Activated naive CD8-positive, alpha-beta T cell treated with anti-CD3 and anti-CD28 coated beads for 36 hours (primary cell): ENCODE data around the gene BRPF1. TPM values are rescaled to one million over a fixed set of nuclear protein-coding genes. Genes with fewer than 3 reads are reported as not detected.

Experiments used
- DNase-seq: peaks from one replicate; pipeline ENCODE4 v3.0.0; 2021
- H3K27ac Mint-ChIP-seq: one replicate; pipeline ENCODE4 v1.8.0; 2022; ENCODE audit warnings: mild to moderate bottlenecking, moderate library complexity, mixed read lengths
- H3K27me3 Mint-ChIP-seq: one replicate; pipeline ENCODE4 v1.8.0; 2022; ENCODE audit warnings: mild to moderate bottlenecking, mixed read lengths
- H3K36me3 Mint-ChIP-seq: one replicate; pipeline ENCODE4 v1.8.0; 2021; ENCODE audit warnings: mild to moderate bottlenecking, mixed read lengths
- H3K4me1 Mint-ChIP-seq: one replicate; pipeline ENCODE4 v1.8.0; 2021; ENCODE audit warnings: mixed read lengths
- H3K4me3 Mint-ChIP-seq: one replicate; pipeline ENCODE4 v1.8.0; 2022; ENCODE audit warnings: mild to moderate bottlenecking, moderate library complexity, mixed read lengths
- H3K9me3 Mint-ChIP-seq: one replicate; pipeline ENCODE4 v1.8.0; 2022; ENCODE audit warnings: mixed read lengths
- total RNA-seq, 2 experiments: library from RNA; stranded (reverse); gene quantifications; one replicate each; pipeline ENCODE4 v1.2.3, GENCODE V29; 2021

The BRPF1 gene
- total RNA-seq, 2 experiments from 2014 or later: 39.4 to 40.1 TPM

- Mint-ChIP-seq H3K36me3 (peaks cover 4% of the 10 kb centered on the region), H3K4me1 (no peaks in the 10 kb centered on the region), H3K27ac (no peak overlapping the region), H3K9me3 (no peaks in the 10 kb centered on the region), H3K4me3 (no peak overlapping the region), H3K27me3 (no peaks in the 10 kb centered on the region)
- DNase-seq: no peak
These were observed 36.2 kb upstream of the BRPF1 start for GRCh38 chr3:9695345-9695744.

GRCh38 chr3:9695746-9696145 is 35.8 kb upstream of the BRPF1 start:
- Mint-ChIP-seq H3K4me1 (no peaks in the 10 kb centered on the region), H3K4me3 (no peak overlapping the region), H3K9me3 (no peaks in the 10 kb centered on the region), H3K36me3 (peaks cover 4% of the 10 kb centered on the region), H3K27me3 (no peaks in the 10 kb centered on the region), H3K27ac (no peak overlapping the region)
- DNase-seq: no peak

- Mint-ChIP-seq H3K27me3 (no peaks in the 10 kb centered on the region), H3K4me3 (no peak overlapping the region), H3K27ac (no peak overlapping the region), H3K36me3 (peaks cover 11% of the 10 kb centered on the region), H3K4me1 (no peaks in the 10 kb centered on the region), H3K9me3 (no peaks in the 10 kb centered on the region)
- DNase-seq: no peak
These were observed 34.9 kb upstream of the BRPF1 start for GRCh38 chr3:9696480-9697220.

GRCh38 chr3:9697892-9698291 is 33.6 kb upstream of the BRPF1 start:
- Mint-ChIP-seq H3K9me3 (no peaks in the 10 kb centered on the region), H3K4me1 (no peaks in the 10 kb centered on the region), H3K36me3 (peaks cover 20% of the 10 kb centered on the region), H3K27ac (no peak overlapping the region), H3K27me3 (peaks cover 1% of the 10 kb centered on the region), H3K4me3 (no peak overlapping the region)
- DNase-seq: no peak

- peaks cover 5% of the 10 kb centered on the region for H3K27me3 Mint-ChIP-seq
- H3K4me1 Mint-ChIP-seq: no peaks in the 10 kb centered on the region
- no peak overlapping the region for H3K4me3 Mint-ChIP-seq
- H3K27ac Mint-ChIP-seq: no peak overlapping the region
- peaks cover 23% of the 10 kb centered on the region for H3K36me3 Mint-ChIP-seq
- H3K9me3 Mint-ChIP-seq: no peaks in the 10 kb centered on the region
- no peak for DNase-seq
These were observed 33.2 kb upstream of the BRPF1 start for GRCh38 chr3:9698293-9698692.

- H3K27ac Mint-ChIP-seq: no peak overlapping the region
- peaks cover 2% of the 10 kb centered on the region for H3K4me1 Mint-ChIP-seq
- no peaks in the 10 kb centered on the region for H3K9me3 Mint-ChIP-seq
- H3K27me3 Mint-ChIP-seq: peaks cover 23% of the 10 kb centered on the region
- DNase-seq: no peak
- H3K4me3 Mint-ChIP-seq: no peak overlapping the region
- H3K36me3 Mint-ChIP-seq: peaks cover 19% of the 10 kb centered on the region
These were observed 31.0 kb upstream of the BRPF1 start for GRCh38 chr3:9700536-9700935.

GRCh38 chr3:9701006-9701405 is 30.5 kb upstream of the BRPF1 start:
- H3K4me1 Mint-ChIP-seq: peaks cover 2% of the 10 kb centered on the region
- no peaks in the 10 kb centered on the region for H3K9me3 Mint-ChIP-seq
- peaks cover 27% of the 10 kb centered on the region for H3K27me3 Mint-ChIP-seq
- peaks cover 19% of the 10 kb centered on the region for H3K36me3 Mint-ChIP-seq
- H3K4me3 Mint-ChIP-seq: no peak overlapping the region
- H3K27ac Mint-ChIP-seq: no peak overlapping the region
- DNase-seq: no peak

GRCh38 chr3:9701711-9702110 is 29.8 kb upstream of the BRPF1 start:
- H3K27me3 Mint-ChIP-seq: peaks cover 31% of the 10 kb centered on the region
- peaks cover 2% of the 10 kb centered on the region for H3K4me1 Mint-ChIP-seq
- no peaks in the 10 kb centered on the region for H3K9me3 Mint-ChIP-seq
- H3K27ac Mint-ChIP-seq: no peak overlapping the region
- H3K4me3 Mint-ChIP-seq: no peak overlapping the region
- peaks cover 19% of the 10 kb centered on the region for H3K36me3 Mint-ChIP-seq
- no peak for DNase-seq

- Mint-ChIP-seq H3K36me3 (peaks cover 19% of the 10 kb centered on the region), H3K9me3 (no peaks in the 10 kb centered on the region), H3K27me3 (peaks cover 31% of the 10 kb centered on the region), H3K4me3 (no peak overlapping the region), H3K27ac (no peak overlapping the region), H3K4me1 (peaks cover 2% of the 10 kb centered on the region)
- DNase-seq: no peak
These were observed 28.3 kb upstream of the BRPF1 start for GRCh38 chr3:9703240-9703639.

- Mint-ChIP-seq H3K27me3 (peaks cover 31% of the 10 kb centered on the region), H3K4me3 (peak within 1 kb of the TSS; percentile 11), H3K9me3 (no peaks in the 10 kb centered on the region), H3K36me3 (peaks cover 19% of the 10 kb centered on the region), H3K4me1 (peaks cover 2% of the 10 kb centered on the region), H3K27ac (no peak within 1 kb of the TSS)
- peak; percentile 4 for DNase-seq
These were observed 27.7 kb upstream of the BRPF1 start, which contains the start of gene CPNE9 for GRCh38 chr3:9703736-9704346. TSS of gene CPNE9 (plus strand) at chr3:9703833. CDS start at chr3:9703997, 164 bp downstream.

- no peak overlapping the region for H3K27ac Mint-ChIP-seq
- peaks cover 31% of the 10 kb centered on the region for H3K27me3 Mint-ChIP-seq
- H3K4me3 Mint-ChIP-seq: peak overlapping the region; percentile 45
These were observed 26.9 kb upstream of the BRPF1 start for GRCh38 chr3:9704347-9705322.

GRCh38 chr3:9710174-9710739 is 21.3 kb upstream of the BRPF1 start:
- H3K9me3 Mint-ChIP-seq: no peaks in the 10 kb centered on the region
- no peaks in the 10 kb centered on the region for H3K4me1 Mint-ChIP-seq
- H3K27me3 Mint-ChIP-seq: peaks cover 11% of the 10 kb centered on the region
- H3K4me3 Mint-ChIP-seq: no peak overlapping the region
- H3K36me3 Mint-ChIP-seq: no peaks in the 10 kb centered on the region
- no peak overlapping the region for H3K27ac Mint-ChIP-seq
- DNase-seq: no peak

More at GRCh38 chr3:9704347-9705322, 26.9 kb upstream of the BRPF1 start:
- Mint-ChIP-seq H3K36me3 (peaks cover 19% of the 10 kb centered on the region), H3K9me3 (no peaks in the 10 kb centered on the region), H3K4me1 (peaks cover 2% of the 10 kb centered on the region)
- peak; percentile 15 for DNase-seq

GRCh38 chr3:9712415-9712814 is 19.1 kb upstream of the BRPF1 start:
- DNase-seq: no peak
- no peaks in the 10 kb centered on the region for H3K9me3 Mint-ChIP-seq

GRCh38 chr3:9713142-9713541 is 18.4 kb upstream of the BRPF1 start:
- H3K27me3 Mint-ChIP-seq: no peaks in the 10 kb centered on the region
- H3K4me1 Mint-ChIP-seq: no peaks in the 10 kb centered on the region
- no peaks in the 10 kb centered on the region for H3K36me3 Mint-ChIP-seq
- H3K4me3 Mint-ChIP-seq: no peak overlapping the region
- no peaks in the 10 kb centered on the region for H3K9me3 Mint-ChIP-seq
- H3K27ac Mint-ChIP-seq: no peak overlapping the region
- no peak for DNase-seq

More at GRCh38 chr3:9712415-9712814, 19.1 kb upstream of the BRPF1 start:
- no peaks in the 10 kb centered on the region for H3K27me3 Mint-ChIP-seq
- H3K27ac Mint-ChIP-seq: no peak overlapping the region
- no peaks in the 10 kb centered on the region for H3K4me1 Mint-ChIP-seq
- no peak overlapping the region for H3K4me3 Mint-ChIP-seq
- H3K36me3 Mint-ChIP-seq: no peaks in the 10 kb centered on the region

- H3K4me3 Mint-ChIP-seq: no peak overlapping the region
- H3K36me3 Mint-ChIP-seq: no peaks in the 10 kb centered on the region
- H3K4me1 Mint-ChIP-seq: no peaks in the 10 kb centered on the region
- DNase-seq: no peak
- no peak overlapping the region for H3K27ac Mint-ChIP-seq
- H3K9me3 Mint-ChIP-seq: no peaks in the 10 kb centered on the region
- no peaks in the 10 kb centered on the region for H3K27me3 Mint-ChIP-seq
These were observed 16.4 kb upstream of the BRPF1 start for GRCh38 chr3:9715136-9715535.
